ENCODE results near the gene RGS7BP.
"Not testable (repeated sequence)": the region's sequence is repeated elsewhere in the genome, so short reads cannot be mapped to it uniquely, and the experiment has no call there.

The RGS7BP gene

DNA sequence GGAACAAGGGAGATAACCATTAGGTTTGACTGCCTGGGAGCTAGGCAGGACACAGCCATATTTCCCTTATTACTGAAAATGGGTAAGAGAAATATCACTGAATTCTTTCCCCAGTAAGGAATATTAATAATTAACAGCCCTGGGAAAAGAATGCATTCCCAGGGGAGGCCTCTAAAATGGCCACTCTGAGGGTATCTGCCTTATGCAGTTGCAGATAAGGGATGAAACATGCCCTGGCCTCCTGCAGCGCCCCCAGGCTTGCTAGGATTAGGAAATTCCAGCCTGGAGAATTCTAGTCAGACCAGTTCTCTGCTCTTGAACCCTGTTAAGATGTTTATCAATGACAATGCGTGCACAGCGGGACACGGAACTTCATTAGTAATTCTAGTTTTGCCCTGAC lies 52.8 kb downstream of the RGS7BP start:
- not testable (repeated sequence) for DNase-seq (ENCODE audit: low spot score)

GRCh38 chr5:64566310-64566916 lies 60.6 kb downstream of the RGS7BP start:
- no peak for DNase-seq (ENCODE audit: low spot score)

- DNase-seq (ENCODE audit: low spot score): no peak
These were observed 64.0 kb downstream of the RGS7BP start for GRCh38 chr5:64569858-64570257.

GRCh38 chr5:64570395-64570996 lies 64.7 kb downstream of the RGS7BP start:
- no peak for DNase-seq (ENCODE audit: low spot score)

DNA sequence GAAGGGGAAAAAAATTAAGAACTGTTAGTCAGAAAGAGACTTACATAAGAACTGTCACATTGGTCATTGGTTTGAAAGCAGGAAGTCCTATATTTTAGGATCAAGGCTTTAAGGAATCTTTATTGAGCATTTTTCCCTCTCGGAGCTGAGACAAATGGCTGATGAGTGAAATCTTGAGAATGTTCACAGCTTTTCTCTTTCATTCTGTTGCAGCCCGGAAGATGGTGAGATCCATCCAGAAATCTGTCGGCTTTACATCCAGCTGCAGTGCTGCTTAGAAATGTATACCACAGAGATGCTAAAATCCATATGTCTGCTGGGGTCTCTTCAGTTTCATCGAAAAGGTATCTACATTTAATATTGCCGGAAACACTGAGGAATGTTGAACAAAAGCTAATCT lies 69.7 kb downstream of the RGS7BP start:
- no peak for DNase-seq (ENCODE audit: low spot score)

GRCh38 chr5:64576250-64576649 lies 70.4 kb downstream of the RGS7BP start:
- DNase-seq (ENCODE audit: low spot score): no peak

DNA sequence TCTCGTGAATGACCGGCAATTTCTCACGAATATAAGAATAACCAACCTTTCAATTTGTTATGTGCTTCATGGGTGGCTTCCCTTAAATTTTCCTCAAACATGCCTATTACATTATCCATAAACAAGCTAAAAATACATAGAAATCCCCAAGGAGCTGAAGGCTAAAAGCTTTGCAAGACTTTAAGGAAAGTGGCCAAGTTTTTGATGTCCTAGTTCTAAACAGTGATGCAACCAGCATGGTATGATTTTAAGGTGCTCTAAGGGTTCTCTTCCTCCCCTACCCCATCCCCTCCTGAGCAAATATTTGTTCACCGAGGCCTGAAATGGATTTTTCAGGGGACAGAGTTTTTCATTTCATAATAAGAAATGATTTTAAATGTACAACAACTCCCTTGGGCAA lies 79.8 kb downstream of the RGS7BP start:
- no peak for DNase-seq (ENCODE audit: low spot score)

GRCh38 chr5:64587370-64587769 lies 81.6 kb downstream of the RGS7BP start:
- DNase-seq (ENCODE audit: low spot score): no peak

- no peak for DNase-seq (ENCODE audit: low spot score)
These were observed 87.0 kb downstream of the RGS7BP start for GRCh38 chr5:64592730-64593341.

DNA sequence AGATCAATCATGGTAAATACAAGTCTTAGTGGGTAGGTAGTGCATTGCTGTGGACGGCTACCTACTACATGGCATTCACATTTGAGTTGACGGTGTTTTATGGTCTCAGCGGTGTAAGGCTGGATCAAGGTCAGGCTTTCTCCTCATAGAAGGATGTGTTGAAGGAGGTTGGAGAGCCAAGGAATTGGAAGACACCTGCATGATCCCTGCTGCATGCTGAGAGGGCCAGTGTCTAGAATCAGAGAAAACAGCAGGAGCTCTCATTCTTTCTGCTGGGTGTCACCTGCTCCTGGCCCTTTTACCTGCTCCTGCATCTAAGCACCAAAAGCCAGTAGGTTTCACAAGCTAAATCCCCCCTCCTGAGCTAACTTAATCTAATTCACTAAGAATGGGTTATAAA lies 88.2 kb downstream of the RGS7BP start:
- DNase-seq (ENCODE audit: low spot score): no peak

- no peak for DNase-seq (ENCODE audit: low spot score)
These were observed 88.8 kb downstream of the RGS7BP start for GRCh38 chr5:64594601-64595000.

GRCh38 chr5:64595031-64595855 lies 89.4 kb downstream of the RGS7BP start:
- no peak for DNase-seq (ENCODE audit: low spot score)

GRCh38 chr5:64599226-64599625 lies 93.4 kb downstream of the RGS7BP start:
- DNase-seq (ENCODE audit: low spot score): no peak

- DNase-seq (ENCODE audit: low spot score): no peak
These were observed 97.9 kb downstream of the RGS7BP start for GRCh38 chr5:64603676-64604075.

GRCh38 chr5:64606926-64607325 lies 101.1 kb downstream of the RGS7BP start:
- no peak for DNase-seq (ENCODE audit: low spot score)

- DNase-seq (ENCODE audit: low spot score): no peak
These were observed 106.6 kb downstream of the RGS7BP start for GRCh38 chr5:64612344-64612961.

- no peak for DNase-seq (ENCODE audit: low spot score)
These were observed 110.1 kb downstream of the RGS7BP start for GRCh38 chr5:64615895-64616294.

DNA sequence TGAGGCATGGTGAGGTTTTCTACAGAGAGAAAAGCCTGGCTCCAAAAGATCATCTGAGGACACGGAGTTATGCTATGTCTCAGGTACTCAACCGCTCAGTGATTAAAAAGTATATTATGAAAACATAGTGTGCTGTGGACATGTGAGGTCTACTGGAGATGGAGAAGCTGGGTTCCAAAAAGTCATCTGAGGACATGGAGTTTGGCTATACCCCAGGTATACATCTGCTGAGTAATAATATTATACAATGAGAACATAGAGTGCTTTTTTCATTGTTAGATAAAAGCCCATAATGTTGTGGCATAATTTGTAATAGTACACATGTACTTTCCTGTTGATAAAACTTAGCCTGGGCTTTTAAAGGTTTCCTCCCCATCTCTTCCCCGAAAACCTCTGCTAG lies 113.8 kb downstream of the RGS7BP start:
- no peak for DNase-seq (ENCODE audit: low spot score)

GRCh38 chr5:64622991-64623390 lies 117.2 kb downstream of the RGS7BP start:
- DNase-seq (ENCODE audit: low spot score): no peak

- DNase-seq (ENCODE audit: low spot score): no peak
These were observed 119.9 kb downstream of the RGS7BP start for GRCh38 chr5:64625678-64626077.

DNA sequence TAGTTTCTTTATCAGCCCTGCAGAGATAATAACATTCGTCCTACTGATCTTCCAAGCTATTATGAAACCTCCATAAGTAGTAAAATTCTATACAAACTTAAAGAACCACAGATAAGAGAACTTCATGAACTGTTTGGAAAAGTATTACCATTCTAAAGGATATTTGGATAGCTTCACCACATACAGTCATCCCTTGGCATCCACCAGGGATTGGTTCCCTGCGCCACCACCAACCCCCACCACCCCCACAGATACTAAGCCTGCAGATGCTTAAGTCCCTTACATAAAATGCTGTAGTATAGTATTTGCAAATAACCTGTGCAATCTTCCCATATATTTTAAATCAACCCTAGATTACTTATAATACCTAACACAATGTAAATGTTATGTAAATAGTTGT lies 123.1 kb downstream of the RGS7BP start:
- no peak for DNase-seq (ENCODE audit: low spot score)

GRCh38 chr5:64629841-64630240 lies 124.0 kb downstream of the RGS7BP start:
- DNase-seq (ENCODE audit: low spot score): no peak
